Prostate gland (tissue), 2 donors: ENCODE results near the gene ADAR.

Experiments used
- CTCF ChIP-seq, 4 experiments: fragments of 200-600 bp in 2 of 4; fragments of 450-650 bp in 2 of 4; sonication (generic) in 2 of 4; IDR thresholded peaks; 1 replicate in 3 of 4; 2 replicates in 1 of 4; pipeline ENCODE4 v1.5.1; 2016 to 2019; ENCODE audit warnings: antibody characterized with exemption in 4 of 4, mild to moderate bottlenecking in 2 of 4, moderate library complexity in 2 of 4
- POLR2A ChIP-seq: fragments of 450-650 bp; IDR thresholded peaks from one replicate; pipeline ENCODE4 v1.6.1; 2016; ENCODE audit warnings: antibody characterized with exemption, mild to moderate bottlenecking
- POLR2AphosphoS5 ChIP-seq: sonication (generic); formaldehyde crosslinking; IDR thresholded peaks from one replicate; pipeline ENCODE4 v1.6.1; 2017; ENCODE audit warnings: antibody characterized with exemption

- TF ChIP-seq CTCF (IDR thresholded peaks at IDR 0.05), result no peak
- no peak for TF ChIP-seq POLR2A
- no peak for TF ChIP-seq POLR2AphosphoS5
These were observed 24.2 kb downstream of the ADAR start for GRCh38 chr1:154583773-154584172.
